Renal cortex interstitium (tissue), 11 donors: ENCODE results near the gene SH2D3A. TPM values are rescaled to one million over a fixed set of nuclear protein-coding genes. Genes with fewer than 3 reads are reported as not detected.
"Not testable (repeated sequence)": the region's sequence is repeated elsewhere in the genome, so short reads cannot be mapped to it uniquely, and the experiment has no call there.

Experiments used
- DNase-seq, 11 donors: peaks; one replicate each; pipeline ENCODE4 v3.0.0-alpha.2; 2013; ENCODE audit warnings: low read depth in 9 of 11, low spot score in 4 of 11; ENCODE audit errors: extremely low read depth in 1 of 11
- polyA plus RNA-seq, 3 donors: library from polyadenylated mRNA; unstranded; fragments of 120-200 nt; gene quantifications; one replicate each; pipeline ENCODE4 v1.2.1, GENCODE V29; 2013; ENCODE audit not compliant: insufficient read length in 3 of 3

The SH2D3A gene
- polyA plus RNA-seq, 3 donors, result 4.6 to 14.9 (median 5.5) TPM

DNA sequence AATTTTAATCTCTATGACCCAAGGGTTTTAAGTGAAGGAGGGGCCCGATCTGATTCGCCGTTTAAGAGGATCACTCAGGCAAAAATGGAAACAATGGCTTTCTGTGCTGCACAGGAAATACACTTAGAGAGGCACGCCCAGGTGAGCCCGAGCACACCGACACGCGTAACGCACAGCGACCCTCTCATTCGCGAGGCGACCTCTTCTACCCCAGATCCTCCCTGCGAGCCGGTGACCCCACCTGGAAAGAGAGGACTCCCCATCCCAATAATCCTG, 216 bp downstream of the SH2D3A start:
- no peak for DNase-seq

DNA sequence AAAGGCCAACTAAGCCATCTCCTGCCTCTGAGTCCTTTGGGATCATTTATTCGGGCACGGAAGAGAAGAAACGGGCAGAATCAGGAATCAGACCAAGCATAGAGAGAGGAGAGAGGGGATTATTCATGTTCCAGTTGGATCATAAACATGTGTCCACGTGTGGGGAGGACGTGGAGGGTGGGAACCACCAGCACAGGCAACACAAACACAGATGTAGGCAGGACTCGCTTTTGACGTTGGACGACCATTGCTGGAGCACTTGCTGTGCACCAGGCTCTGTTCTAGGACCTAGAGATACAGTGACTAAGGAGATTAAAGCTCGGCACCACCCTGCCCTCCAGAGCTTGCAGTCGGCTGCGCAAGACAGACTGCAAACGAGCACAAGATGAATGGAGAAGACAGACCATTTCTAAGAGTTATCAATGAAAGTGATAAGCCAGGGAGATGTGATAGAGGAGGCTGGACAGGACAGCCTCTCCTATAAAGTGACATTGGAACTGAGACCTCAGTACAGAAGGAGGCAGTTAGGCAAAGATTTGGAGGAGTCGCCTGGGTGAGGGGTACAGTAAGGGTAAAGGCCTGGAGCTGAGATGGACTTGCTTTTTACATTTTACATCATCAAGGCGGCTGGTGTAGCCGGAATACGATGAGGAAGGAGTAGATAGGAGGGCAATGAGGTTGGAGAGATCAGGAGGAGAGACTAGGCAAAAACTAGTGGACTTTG, 716 bp downstream of the SH2D3A start:
- DNase-seq, result no peak

DNA sequence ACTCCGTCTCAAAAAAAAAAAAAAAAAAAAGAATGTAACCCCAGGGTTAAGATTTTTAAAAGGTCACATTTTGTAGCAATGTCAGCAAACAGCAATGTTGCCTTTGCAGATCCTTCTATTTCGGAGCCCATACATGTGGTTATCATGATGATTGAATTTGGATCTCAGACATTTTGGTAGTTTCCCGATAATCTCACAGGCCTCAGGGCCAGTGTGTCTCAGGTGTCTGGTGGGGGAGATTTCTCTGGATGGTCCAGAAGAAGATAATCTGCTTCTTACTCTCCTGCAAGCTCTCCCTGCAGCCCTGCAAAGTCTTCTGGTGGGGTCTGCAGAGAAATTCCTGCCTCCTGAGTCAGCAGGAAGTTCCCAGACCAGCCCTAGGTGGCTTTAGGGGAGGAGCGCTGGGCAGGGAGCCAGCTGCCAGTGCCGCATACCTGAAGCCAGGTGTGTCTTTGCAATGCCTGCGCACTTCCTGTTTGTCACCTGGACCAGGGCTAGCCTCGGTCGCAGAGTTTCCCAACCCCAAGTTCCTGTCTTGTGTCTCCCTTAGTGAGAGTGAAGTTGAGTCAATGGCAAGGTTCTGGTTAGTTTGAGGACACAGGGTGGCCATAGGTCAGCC, 1.4 kb downstream of the SH2D3A start:
- DNase-seq, result peak in 4 of 11 donors; percentile 59 to 71 (median 62)

DNA sequence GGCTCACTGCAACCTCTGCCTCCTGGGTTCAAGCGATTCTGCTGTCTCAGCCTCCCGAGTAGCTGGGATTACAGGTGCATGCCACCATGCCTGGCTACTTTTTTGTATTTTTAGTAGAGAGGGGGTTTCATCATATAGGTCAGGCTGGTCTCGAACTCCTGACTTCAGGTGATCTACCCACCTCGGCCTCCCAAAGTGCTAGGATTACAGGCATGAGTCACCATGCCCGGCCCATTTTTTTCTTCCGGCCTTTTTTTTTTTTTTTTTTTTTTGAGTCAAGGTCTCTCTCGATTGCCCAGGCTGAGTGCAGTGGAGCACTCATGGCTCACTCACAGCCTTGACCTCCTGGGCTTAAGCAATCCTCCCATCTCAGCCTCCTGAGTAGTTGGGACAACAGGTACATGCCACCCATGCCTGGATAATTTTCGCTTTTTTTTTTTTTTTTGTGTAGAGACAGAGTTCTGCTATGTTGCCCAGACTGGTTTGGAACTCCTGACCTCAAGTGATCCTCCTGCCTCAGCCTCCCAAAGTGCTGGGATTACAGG, 4.9 kb downstream of the SH2D3A start:
- not testable (repeated sequence) for DNase-seq

DNA sequence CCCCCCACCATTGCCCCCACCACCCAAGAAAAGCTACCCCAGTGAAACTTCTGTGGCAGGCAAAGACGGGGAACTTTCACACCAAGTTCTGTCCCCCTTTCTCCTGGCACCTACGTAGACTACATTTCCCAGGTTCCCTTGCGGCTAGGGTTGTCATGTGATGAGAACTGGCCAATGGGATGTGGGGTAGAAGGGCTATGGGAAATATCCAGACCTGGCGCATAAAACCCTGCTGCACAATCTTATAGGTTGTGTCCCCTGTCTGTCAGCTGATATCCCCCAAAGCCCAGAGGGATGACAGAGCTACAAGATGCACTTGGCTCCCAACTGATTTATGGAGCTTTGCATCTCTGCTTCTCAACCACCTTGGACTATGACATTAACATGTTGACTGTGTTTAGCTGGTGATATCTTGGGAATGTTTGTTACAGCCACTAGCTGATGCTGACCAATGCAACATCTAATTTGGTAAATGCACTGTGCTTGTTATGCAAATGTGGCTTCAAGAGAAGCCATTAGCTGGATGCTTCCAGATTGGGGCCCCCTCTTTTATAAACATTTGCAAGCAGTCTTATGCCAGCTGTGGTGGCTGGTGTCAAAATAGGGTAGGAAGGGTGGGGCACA, 6.1 kb downstream of the SH2D3A start:
- no peak for DNase-seq

DNA sequence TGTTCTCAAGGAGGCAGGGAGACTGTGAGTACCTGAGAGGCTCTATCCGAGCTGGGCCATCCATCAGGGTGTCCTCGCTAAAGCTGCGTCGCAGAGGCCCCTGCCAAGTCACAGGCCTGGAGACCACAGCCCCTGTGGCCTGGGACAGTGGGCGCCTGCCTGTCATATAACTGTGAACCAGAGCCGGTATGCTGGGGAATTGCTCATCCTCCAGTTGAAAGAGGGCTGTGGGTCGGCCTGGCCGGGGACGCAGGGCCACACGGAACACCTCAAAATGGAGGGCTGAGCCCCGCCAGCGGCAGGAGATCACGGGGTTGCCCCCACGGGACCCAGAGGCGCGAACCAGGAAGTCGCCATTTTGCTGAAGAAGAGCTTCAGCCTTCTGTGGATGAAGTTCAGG, 6.6 kb downstream of the SH2D3A start:
- no peak for DNase-seq

DNA sequence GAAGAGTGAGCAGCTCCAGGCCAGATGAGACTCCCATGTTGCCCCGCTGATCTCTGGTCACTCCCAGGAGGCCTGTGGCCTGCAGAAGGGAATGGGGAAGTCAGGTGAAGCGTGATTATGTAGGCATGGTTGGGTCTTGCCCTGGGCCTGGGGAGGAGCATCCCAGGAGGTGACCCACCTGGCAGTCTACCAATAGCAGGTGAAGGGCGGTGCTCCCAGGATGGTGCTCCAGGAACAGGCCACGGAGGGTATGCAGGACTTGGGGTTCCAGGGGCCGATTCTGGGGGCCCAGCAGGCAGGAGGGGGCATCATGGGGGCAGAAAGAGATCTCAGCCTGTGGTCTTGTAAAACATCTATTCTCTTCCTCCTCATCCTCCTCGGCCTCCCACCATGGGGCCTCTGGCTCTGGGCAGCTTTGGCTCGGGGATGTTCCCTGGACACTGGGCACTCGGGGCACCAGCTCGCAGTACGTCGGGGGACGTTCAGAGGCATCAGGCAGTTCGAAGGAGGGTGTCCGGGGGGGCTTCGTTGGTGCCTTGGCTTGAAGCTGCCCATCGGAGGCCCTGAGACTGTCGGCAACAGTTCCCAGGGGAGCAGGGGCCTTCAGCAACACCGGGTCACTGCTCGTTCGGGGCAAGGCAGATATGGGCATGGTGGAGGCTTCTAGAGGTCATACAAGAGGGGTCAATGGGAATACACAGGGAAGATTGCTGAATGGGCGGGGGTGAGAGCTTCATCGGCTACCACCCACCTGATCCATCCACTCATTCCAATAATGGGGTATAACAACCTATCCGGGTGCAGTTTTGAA, 12.4 kb downstream of the SH2D3A start:
- DNase-seq, result no peak

DNA sequence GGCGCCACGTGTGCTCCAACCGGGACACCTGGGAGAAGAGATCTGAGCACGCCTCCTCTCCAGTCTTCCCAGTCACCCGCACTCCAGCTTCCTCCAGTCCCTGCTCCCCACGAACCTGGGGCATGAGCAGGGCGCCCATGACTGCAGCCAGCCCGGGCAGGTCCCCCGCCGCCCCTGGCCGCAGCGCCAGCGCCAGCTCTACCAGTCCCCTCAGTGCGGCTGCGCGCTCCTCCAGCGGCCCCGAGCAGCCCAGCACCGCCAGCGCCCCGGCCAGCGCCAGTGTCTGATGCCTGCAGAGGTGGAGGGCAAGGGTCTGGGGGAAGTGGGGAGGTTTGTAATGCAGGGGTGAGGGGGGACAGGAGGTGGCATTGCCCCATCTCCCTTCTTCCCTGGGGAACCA, 13.1 kb downstream of the SH2D3A start:
- DNase-seq, result no peak

DNA sequence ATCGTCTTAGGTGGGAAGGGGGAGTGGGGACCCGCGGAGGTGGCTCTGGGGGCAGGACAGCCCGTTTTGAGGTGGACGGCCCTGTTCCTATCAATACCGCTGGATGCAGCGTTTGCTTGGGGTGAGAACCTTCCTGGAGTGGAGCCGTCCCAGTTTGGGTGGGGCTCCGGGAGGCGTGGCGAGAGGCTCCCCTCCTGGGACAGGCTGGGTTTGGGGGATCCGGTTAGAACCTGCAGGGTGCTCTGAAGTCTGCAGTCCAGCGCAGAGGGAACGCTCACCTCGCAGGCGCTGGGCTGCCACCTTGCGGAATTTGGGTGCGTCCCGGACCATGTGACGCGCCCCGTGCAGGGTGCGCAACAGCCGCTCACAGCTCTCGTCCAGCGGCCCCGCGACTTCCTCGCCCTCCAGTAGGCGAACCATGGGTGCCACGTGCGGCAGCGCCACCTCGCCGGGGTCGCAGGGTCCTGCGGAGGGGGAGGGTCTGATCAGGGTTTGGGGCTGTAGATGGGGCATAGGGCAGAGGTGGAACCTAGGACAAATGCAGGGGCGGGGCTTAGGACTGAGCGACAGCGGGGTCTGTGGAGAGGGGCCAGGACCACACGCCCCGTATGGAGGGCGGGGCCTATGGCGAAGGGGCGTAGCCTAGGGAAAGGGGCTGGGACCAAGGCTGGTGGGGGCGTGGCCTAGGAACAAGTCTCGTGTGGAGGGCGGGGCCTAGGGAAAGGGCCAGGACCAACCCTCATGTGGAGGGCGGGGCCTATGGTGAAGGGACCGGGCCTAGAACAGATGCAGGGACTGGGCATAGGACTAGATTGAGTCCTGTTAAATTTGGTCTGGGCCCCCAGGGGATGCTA, 13.8 kb downstream of the SH2D3A start:
- peak in 1 of 11 donors; percentile 69 for DNase-seq

DNA sequence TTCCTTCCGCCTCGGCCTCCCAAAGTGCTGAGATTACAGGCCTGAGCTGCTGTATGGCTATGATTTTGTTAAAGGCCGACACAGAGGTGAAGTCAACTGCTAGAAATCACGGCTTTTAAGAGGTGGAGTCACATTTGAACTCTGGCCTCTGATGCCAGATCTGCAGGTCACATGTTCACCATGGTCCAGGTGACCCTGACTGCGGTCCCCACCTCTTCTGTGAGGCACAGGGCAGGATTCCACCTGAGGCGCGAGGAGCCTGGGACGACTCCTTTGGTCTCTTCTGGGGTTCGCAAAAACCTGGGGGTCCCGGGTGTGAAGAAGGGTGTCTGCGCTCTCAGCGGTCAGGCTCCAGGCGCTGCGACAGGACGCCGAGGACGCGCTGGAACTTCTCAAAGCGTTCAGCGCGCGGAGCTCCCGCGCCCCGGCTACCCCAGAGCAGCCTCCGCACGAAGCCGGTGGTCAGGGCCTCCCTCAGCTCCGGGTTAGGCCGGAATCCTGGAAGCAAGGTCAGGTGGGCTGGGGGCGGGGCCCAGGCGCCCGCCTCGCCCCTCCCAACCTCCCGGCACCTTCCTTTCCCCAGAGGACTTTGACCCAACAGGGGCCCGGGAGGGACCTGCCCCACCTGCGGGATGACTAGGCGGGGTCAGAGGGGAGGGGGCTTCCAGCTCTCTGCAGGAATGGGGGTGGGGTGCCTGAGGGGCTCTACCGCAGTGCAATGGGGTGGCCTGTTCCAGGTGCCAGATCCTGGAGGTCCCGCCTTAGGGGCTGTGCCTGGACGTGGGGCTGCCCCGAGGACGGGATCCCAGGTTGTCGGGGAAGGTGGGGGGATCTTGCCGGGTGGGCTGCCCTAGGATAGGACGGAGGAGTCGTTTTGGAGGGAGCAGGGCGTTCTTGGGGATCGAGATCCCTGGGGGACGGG, 14.7 kb downstream of the SH2D3A start:
- DNase-seq, result peak in 1 of 11 donors; percentile 51

DNA sequence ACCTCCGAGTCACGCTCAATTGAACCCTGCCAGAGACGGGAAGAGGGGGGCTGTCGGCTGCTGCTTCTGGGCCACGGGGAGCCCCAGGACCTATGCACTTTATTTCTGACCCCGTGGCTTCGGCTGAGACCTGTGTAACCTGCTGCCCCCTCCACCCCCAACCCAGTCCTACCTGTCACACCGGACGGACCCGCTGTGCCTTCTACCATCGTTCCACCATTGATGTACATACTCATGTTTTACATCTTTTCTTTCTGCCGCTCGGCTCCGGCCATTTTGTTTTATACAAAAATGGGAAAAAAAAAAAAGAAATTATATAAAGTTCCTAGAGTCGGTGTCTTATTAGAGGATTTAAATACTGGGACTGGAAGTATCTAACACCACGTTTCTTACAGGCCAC, 16.0 kb downstream of the SH2D3A start:
- DNase-seq, result no peak

DNA sequence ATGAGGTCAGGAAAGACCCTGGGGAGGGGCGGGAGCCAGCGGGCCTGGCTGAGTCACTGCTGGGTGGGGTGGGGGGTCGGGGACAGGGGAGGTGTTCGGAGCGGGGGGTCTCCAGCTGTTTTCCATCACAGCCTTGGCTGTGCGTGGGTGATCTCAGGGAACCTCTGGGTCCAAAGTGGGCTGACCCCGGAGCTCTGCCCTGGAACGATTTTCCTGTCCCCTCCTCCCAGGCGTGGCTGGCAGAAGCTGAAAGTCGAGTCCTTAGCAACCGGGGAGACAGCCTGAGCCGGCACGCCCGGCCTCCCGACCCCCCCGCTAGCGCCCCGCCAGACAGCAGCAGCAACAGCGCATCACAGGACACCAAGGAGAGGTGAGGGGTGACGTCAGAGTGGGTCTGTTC, 17.2 kb downstream of the SH2D3A start:
- no peak for DNase-seq

DNA sequence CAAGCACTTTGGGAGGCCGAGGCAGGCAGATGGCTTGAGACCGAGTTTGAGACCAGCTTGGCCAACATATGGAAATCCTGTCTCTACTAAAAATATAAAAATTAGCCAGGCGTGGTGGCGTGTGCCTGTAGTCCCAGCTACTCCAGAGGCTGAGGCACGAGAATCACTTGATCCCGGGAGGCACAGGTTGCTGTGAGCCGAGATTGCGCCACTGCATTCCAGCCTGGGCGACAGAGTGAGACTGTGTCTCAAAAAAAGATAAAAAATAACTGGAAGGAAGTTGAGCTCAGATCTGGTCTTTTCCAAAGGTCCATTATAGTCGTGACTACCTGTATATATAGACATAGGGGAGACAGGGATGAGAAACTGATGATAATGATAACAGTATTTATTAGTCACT, 18.7 kb downstream of the SH2D3A start:
- DNase-seq, result not testable (repeated sequence)

DNA sequence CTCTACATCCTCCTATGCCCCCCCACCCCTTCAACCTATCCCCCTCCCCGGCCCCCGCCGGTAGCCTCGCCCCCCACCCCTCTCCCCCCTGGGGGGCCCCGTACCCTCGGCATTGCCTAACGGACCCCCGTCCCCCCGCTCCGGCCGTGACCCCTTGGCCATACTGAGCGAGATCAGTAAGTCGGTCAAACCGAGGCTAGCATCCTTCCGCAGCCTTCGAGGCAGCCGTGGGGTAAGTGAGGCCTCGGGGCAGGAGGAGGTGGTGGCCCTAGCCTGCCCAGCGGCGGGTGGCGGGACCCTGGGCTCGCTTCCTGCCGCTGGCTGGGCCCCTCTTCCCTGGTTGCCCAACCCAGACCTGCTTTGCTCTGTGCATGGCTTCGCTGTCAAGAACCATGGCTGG, 21.3 kb downstream of the SH2D3A start:
- DNase-seq, result no peak

DNA sequence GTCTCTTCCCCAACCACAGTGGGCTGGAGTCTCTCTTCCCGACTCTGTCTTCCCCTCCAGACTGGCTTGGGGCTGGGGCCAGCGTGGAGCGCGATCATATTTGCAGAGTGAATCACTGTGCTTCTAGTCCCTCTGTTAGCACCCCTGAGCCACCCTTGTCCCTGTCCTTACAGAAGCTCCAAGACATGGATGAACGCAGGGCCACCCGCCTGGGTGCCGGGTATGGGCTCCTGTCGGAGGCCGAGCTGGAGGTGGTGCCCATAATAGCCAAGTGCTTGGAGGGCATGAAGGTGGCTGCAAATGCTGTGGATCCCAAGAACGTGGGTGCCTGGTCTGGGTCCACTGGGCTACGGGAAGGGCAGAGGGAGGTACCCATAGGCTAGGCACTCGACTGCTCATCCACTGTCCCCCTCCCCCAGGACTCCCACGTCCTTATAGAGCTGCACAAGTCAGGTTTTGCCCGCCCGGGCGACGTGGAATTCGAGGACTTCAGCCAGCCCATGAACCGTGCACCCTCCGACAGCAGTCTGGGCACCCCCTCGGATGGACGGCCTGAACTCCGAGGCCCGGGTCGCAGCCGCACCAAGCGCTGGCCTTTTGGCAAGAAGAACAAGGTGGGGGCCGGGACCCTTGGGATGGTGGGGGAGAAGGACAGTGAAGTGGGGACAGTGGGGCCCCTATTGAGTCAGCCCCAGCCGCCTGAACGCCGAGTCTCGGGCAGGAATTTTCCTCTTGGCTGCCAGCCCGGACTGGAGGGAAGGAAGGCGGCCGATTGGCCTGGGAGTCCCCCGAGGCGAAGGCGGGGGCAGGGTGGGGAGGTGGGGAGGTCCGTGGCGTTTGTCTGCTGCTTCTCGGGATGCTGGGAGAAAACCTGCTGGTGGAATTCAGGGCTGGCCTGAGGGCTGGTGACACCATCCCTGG, 22.6 kb downstream of the SH2D3A start:
- DNase-seq, result peak in 3 of 11 donors; percentile 79 to 86 (median 82)

DNA sequence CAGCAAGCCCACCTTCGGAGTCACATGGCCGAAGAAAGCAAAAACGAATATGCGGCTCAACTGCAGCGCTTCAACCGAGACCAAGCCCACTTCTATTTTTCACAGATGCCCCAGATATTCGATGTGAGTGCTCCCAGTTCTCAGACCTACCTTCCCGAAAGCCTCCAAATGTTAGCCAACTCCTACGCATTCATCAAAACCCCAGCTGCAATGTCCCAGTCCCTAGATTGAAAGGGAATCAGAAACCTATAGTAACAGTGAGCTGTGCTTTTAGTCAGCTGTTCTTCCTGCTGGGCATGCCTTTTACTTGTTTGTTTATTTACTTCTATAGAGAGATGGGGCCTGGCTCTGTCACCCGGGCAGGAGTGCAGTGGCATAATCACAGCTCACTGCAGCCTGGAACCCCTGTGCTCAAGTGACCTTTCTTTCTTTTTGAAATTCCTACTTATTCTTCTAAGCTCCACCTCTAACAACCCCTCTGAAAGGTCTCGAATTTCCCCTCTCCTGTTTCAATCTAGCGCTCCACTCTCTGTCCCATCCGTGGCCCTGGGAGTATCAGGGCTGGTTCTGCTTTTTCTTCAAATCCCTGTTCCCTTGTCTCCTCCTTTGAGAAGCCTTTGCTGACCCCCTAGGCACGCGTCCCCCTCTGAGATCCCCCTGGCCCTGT, 23.4 kb downstream of the SH2D3A start:
- DNase-seq, result no peak
